ENCODE results near the gene TMCO4.

DNA sequence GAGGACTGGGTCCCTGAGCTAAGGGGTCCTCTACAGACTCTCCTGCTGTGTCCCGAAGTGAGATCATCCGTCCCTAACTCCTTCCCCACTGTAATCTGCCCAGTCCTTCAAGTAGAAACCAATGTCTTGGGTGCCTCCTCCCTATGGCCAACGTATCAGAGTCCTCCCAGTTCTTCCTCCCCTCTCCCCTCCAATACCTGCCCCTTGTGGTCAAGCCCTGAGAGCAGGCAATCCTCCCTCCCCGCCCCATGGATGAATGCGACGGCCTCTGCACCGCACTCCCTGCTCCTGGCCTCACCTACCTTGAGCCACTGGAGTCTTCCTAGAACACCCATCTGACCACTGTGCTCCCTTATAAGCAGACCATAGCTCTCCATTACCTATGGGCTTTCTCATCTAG is 103.9 kb downstream of the TMCO4 start:
- no peak for TF ChIP-seq POLR2A (IDR thresholded peaks at IDR 0.05; ENCODE audit: low read length)
- TF ChIP-seq GATA1 (IDR thresholded peaks at IDR 0.05; ENCODE audit: low read depth, low read length): no peak

Data from erythroblast (primary cell).